Measurements from ENCODE around the gene AP4M1.

GRCh38 chr7:100099452-100099851 is 2.0 kb upstream of the AP4M1 start:
- no peak for TF ChIP-seq CEBPB (IDR thresholded peaks at IDR 0.05)
- TF ChIP-seq PHF8 (IDR thresholded peaks at IDR 0.05; ENCODE audit: borderline replicate concordance, low read depth): no peak

Data from A549 (cell line).